Ascending aorta (tissue), 2 donors: ENCODE measurements around the gene NPM1. TPM values are rescaled to one million over a fixed set of nuclear protein-coding genes. Genes with fewer than 3 reads are reported as not detected.
"Not testable (repeated sequence)": the region's sequence is repeated elsewhere in the genome, so short reads cannot be mapped to it uniquely, and the experiment has no call there.

Source experiments
- DNase-seq, 2 donors: peaks; one replicate each; pipeline ENCODE4 v3.0.0-alpha.2; 2019; ENCODE audit warnings: low spot score in 2 of 2
- H3K27ac ChIP-seq, 2 donors: fragments of 200-600 bp; sonication (generic); one replicate each; pipeline ENCODE4 v1.5.1; 2016 to 2017; ENCODE audit warnings: mild to moderate bottlenecking in 1 of 2
- H3K27me3 ChIP-seq: fragments of 200-600 bp; sonication (generic); one replicate; pipeline ENCODE4 v1.5.1; 2017
- H3K36me3 ChIP-seq, 2 donors: fragments of 200-600 bp; sonication (generic); one replicate each; pipeline ENCODE4 v1.5.1; 2016
- H3K4me1 ChIP-seq, 2 donors: fragments of 200-600 bp; sonication (generic); one replicate each; pipeline ENCODE4 v1.5.1; 2016 to 2017; ENCODE audit warnings: mild to moderate bottlenecking in 1 of 2
- H3K4me3 ChIP-seq, 2 donors: fragments of 200-600 bp; sonication (generic); one replicate each; pipeline ENCODE4 v1.5.1; 2016 to 2017; ENCODE audit warnings: mild to moderate bottlenecking in 1 of 2
- H3K9me3 ChIP-seq, 2 donors: fragments of 200-600 bp; sonication (generic); one replicate each; pipeline ENCODE4 v1.5.1; 2016
- intact Hi-C: fragments of 100-400 bp; cut with DNase I; formaldehyde crosslinking; loops from one replicate; pipeline ENCODE4 v1.15.1; 2023
- total RNA-seq: library from RNA; depleted of rRNA; stranded (reverse); fragments of >200 nt; gene quantifications from one replicate; pipeline ENCODE4 v1.1.0, GENCODE V29; 2016
- TF ChIP-seq, protein P1 (sequence below), 3 experiments: fragments of 200-600 bp in 2 of 3; fragments of 450-650 bp in 1 of 3; sonication (generic) in 2 of 3; IDR thresholded peaks; one replicate each; pipeline ENCODE4 v1.5.1; 2016 to 2019; ENCODE audit warnings: antibody characterized with exemption in 3 of 3, mild to moderate bottlenecking in 1 of 3, moderate library complexity in 1 of 3

The NPM1 gene
- total RNA-seq, 1 donor from 2014 or later = 269 TPM

DNA sequence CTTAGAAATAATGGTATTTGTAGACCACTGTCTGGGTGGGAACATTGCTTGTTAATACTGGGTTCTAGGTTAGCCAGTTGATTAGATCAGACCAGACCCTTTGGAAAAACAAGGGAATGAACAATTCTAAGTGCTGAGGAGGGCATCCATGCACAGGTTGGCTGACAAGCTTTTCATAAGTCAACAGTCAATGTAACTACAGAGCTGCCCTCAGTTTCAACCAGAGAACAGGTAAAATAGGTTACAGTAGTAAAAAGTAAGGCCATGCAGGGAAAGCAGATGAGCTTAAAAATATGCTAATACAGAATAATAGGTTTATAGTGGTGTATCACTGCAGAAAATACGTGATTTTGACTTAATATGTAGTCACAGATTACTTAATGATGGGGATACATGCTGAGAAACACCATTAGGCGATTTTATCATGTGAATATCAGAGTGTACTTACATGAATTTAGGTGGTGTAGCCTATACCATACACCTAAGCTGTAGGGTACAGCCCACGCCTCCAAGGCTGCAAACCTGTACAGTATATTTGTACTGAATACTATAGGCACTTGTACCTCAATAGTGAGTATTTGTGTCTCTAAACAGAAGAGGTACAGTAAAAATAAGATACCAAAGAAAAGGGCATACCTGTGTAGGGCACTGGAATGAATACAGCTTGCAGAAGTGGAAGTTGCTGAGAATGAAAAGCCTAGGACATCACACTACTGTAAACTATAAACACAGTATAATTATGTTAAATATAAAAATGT is 25.7 kb downstream of the NPM1 start:
- H3K4me1 ChIP-seq = peaks cover 0 to 23% of the 10 kb centered on the region in 2 donors
- no peaks in the 10 kb centered on the region for H3K9me3 ChIP-seq
- intact Hi-C loops = loop anchor here (10.0 kb wide), 4 partner anchors 251 to 771 kb away; partner anchors contain the start of genes FBXW11 and STK10
- H3K36me3 ChIP-seq = peaks cover 2 to 23% of the 10 kb centered on the region in 2 donors
- H3K27me3 ChIP-seq = no peaks in the 10 kb centered on the region
- DNase-seq = no peak
- H3K27ac ChIP-seq = no peak overlapping the region
- no peak overlapping the region for H3K4me3 ChIP-seq
- TF ChIP-seq, protein P1, sequence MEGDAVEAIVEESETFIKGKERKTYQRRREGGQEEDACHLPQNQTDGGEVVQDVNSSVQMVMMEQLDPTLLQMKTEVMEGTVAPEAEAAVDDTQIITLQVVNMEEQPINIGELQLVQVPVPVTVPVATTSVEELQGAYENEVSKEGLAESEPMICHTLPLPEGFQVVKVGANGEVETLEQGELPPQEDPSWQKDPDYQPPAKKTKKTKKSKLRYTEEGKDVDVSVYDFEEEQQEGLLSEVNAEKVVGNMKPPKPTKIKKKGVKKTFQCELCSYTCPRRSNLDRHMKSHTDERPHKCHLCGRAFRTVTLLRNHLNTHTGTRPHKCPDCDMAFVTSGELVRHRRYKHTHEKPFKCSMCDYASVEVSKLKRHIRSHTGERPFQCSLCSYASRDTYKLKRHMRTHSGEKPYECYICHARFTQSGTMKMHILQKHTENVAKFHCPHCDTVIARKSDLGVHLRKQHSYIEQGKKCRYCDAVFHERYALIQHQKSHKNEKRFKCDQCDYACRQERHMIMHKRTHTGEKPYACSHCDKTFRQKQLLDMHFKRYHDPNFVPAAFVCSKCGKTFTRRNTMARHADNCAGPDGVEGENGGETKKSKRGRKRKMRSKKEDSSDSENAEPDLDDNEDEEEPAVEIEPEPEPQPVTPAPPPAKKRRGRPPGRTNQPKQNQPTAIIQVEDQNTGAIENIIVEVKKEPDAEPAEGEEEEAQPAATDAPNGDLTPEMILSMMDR (IDR thresholded peaks at IDR 0.05) = no peak

- H3K36me3 ChIP-seq = peaks cover 0 to 21% of the 10 kb centered on the region in 2 donors
- H3K9me3 ChIP-seq = not testable (repeated sequence)
- intact Hi-C loops = loop anchor here (10.0 kb wide), 4 partner anchors 251 to 771 kb away; partner anchors contain the start of genes FBXW11 and STK10
These were observed 26.3 kb downstream of the NPM1 start for GRCh38 chr5:171413993-171414392.

DNA sequence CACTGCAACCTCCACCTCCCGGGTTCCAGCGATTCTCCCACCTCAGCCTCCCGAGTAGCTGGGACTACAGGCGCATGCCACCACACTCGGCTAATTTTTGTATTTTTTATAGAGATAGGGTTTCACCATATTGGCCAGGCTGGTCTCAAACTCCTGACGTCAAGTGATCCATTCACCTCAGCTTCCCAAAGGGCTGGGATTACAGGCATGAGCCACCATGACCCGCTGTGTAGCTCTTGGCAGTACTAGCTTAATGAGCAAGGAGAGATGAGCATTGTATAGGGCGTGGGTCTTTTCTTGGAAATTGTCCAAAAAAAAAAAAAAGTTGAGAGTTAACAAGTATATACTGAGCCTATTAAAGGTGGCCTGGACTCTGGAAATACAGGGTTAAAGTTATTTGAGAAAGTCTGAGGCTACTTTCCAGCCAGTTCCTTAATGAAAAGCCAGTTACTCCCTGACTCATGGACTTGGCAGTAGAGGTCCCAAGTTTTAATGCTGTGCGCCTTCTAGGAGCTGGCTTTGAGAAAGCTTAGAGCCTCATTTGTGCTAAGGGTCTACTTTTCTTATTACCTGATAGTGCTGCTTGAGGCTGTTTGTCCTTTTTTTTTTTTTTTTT is 27.6 kb downstream of the NPM1 start:
- TF ChIP-seq, protein P1 (IDR thresholded peaks at IDR 0.05) = no peak
- intact Hi-C loops = loop anchor here (5.0 to 10.0 kb wide), 5 partner anchors 250 to 770 kb away; partner anchors contain the start of genes FBXW11 and STK10
- Histone ChIP-seq H3K36me3 (peaks cover 0 to 10% of the 10 kb centered on the region in 2 donors), H3K9me3 (no peaks in the 10 kb centered on the region), H3K4me1 (peaks cover 11 to 15% of the 10 kb centered on the region in 2 donors), H3K4me3 (no peak overlapping the region), H3K27me3 (no peaks in the 10 kb centered on the region), H3K27ac (no peak overlapping the region)
- DNase-seq = no peak

More at GRCh38 chr5:171413993-171414392, 26.3 kb downstream of the NPM1 start:
- not testable (repeated sequence) for DNase-seq, H3K27ac ChIP-seq, H3K4me3 ChIP-seq, H3K27me3 ChIP-seq
- H3K4me1 ChIP-seq = peaks cover 1 to 22% of the 10 kb centered on the region in 2 donors

DNA sequence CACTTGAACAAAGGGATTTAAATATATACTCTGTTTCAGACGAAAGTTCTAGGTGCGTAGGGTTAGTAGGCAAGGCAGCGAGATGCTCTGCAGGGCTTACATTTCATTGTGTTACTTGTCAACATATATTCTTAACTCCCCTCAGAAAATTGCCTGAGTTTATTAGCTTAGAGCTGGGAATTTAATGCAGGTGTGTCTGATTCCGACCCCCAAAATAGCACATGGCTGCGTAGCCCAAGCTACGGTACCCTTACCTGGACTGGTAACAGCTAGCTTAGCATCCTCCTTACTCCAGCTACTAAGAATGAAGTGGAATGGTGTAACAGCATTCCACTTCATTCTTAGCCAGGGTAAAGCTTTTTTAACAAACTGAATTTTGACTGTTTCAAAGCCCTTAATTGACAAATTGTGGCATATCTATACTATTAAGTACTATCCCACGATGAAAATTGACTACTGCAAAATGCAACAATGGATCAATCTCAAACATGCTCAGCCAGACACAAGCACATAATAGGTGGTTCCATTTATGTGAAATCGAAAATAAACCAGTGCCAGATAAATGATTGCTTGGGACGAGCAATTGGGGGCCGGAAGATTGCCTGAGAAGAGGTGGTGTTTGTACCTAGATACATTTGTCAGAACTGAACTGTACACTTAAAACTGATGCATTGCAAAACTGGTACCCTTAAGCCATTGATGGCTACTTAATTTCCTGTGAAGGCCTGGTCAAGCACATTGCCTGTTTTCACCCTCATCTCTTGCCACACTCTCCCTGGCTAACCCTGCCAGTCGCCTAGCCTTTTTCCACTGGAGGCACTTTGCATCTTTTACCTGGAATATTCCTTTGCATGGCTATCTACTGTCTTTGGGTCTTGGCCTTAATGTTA is 28.8 kb downstream of the NPM1 start:
- Histone ChIP-seq H3K4me1 (peaks cover 15% of the 10 kb centered on the region in 2 donors), H3K9me3 (no peaks in the 10 kb centered on the region), H3K4me3 (no peak overlapping the region), H3K27me3 (no peaks in the 10 kb centered on the region), H3K27ac (no peak overlapping the region), H3K36me3 (peaks cover 0 to 10% of the 10 kb centered on the region in 2 donors)
- TF ChIP-seq, protein P1 (IDR thresholded peaks at IDR 0.05) = no peak
- DNase-seq = no peak
- intact Hi-C loops = loop anchor here (5.0 to 10.0 kb wide), 5 partner anchors 248 to 768 kb away; partner anchors contain the start of genes FBXW11 and STK10

- intact Hi-C loops = loop anchor here (1.0 to 10.0 kb wide), 6 partner anchors 246 to 766 kb away; partner anchors contain the start of genes FBXW11 and STK10
- H3K27ac ChIP-seq = no peak overlapping the region
- no peaks in the 10 kb centered on the region for H3K27me3 ChIP-seq
These were observed 30.8 kb downstream of the NPM1 start for GRCh38 chr5:171418316-171418981.

More at GRCh38 chr5:171418316-171418981, 30.8 kb downstream of the NPM1 start:
- H3K4me1 ChIP-seq = peaks cover 14 to 15% of the 10 kb centered on the region in 2 donors
- TF ChIP-seq, protein P1 (IDR thresholded peaks at IDR 0.05) = peak; percentile 93 to 99 (median 99)
- no peaks in the 10 kb centered on the region for H3K9me3 ChIP-seq
- peak in 1 of 2 donors; percentile 84 for DNase-seq
- H3K36me3 ChIP-seq = peaks cover 0 to under 1% of the 10 kb centered on the region in 2 donors
- peak overlapping the region; percentile 59 to 65 for H3K4me3 ChIP-seq
